ENCODE results near the gene OR2AJ1. TPM values are rescaled to one million over a fixed set of nuclear protein-coding genes. Genes with fewer than 3 reads are reported as not detected.

The OR2AJ1 gene, protein sequence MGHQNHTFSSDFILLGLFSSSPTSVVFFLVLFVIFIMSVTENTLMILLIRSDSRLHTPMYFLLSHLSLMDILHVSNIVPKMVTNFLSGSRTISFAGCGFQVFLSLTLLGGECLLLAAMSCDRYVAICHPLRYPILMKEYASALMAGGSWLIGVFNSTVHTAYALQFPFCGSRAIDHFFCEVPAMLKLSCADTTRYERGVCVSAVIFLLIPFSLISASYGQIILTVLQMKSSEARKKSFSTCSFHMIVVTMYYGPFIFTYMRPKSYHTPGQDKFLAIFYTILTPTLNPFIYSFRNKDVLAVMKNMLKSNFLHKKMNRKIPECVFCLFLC
- total RNA-seq (not detected), polyA plus RNA-seq (ENCODE audit: insufficient read length in 6 of 6) (not detected)
- long read RNA-seq, donor 1 = 0 reads
- long read RNA-seq, donor 2 = 0 reads
- long read RNA-seq, donor 3 = 0 reads
- long read RNA-seq, donor 4 = 0 reads
- long read RNA-seq, donor 5 = 0 reads
- long read RNA-seq, donor 6 = 0 reads
- long read RNA-seq, donor 7 = 0 reads
- long read RNA-seq, donor 8 = 0 reads
- long read RNA-seq, donor 9 = 0 reads
- long read RNA-seq, donor 10 = 0 reads
- long read RNA-seq, donor 11 = 0 reads
- long read RNA-seq, donor 12 = 0 reads

GRCh38 chr1:247924868-247925267, at the start of gene OR2AJ1:
OR2AJ1 (plus strand) TSS chr1:247924889; CDS start chr1:247933769, 8,880 bp downstream.
- Histone ChIP-seq H3K36me3 (no peaks in the 10 kb centered on the region), H3K27ac (no peak within 1 kb of the TSS), H3K9me3 (no peaks in the 10 kb centered on the region), H3K27me3 (no peaks in the 10 kb centered on the region), H3K4me3 (no peak within 1 kb of the TSS), H3K4me1 (no peaks in the 10 kb centered on the region)
- intact Hi-C loops (cut with DNase I) = no loop called here
- DNase-seq (no peak), ATAC-seq (no peak)
- TF ChIP-seq, protein P1, sequence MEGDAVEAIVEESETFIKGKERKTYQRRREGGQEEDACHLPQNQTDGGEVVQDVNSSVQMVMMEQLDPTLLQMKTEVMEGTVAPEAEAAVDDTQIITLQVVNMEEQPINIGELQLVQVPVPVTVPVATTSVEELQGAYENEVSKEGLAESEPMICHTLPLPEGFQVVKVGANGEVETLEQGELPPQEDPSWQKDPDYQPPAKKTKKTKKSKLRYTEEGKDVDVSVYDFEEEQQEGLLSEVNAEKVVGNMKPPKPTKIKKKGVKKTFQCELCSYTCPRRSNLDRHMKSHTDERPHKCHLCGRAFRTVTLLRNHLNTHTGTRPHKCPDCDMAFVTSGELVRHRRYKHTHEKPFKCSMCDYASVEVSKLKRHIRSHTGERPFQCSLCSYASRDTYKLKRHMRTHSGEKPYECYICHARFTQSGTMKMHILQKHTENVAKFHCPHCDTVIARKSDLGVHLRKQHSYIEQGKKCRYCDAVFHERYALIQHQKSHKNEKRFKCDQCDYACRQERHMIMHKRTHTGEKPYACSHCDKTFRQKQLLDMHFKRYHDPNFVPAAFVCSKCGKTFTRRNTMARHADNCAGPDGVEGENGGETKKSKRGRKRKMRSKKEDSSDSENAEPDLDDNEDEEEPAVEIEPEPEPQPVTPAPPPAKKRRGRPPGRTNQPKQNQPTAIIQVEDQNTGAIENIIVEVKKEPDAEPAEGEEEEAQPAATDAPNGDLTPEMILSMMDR (IDR thresholded peaks at IDR 0.05) = no peak

DNA sequence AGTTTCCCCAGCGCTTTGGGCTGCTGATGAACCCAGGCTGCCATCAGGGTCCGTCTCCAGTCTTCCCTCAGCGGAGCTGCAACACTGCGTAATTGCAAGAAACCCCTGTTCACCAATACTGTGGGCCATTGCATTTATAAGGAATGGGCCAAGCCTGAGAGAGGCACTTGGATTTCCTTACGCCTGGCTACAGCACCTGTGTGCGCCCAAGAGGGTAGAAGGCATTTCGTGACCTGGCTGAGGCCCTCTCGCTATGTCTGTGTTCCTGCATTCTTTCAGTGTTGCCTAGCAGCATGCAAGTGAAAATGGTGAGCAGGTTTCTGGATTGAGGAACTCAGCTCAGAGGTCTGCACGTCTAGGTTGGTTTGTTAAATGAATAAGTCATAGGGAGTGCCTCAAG, 41.3 kb upstream of the OR2AJ1 start:
- ATAC-seq = no peak
- Histone ChIP-seq H3K4me1 (no peaks in the 10 kb centered on the region), H3K27ac (no peak overlapping the region), H3K9me3 (no peaks in the 10 kb centered on the region), H3K4me3 (no peak overlapping the region), H3K27me3 (no peaks in the 10 kb centered on the region), H3K36me3 (no peaks in the 10 kb centered on the region)
- DNase-seq = no peak
- TF ChIP-seq, protein P1 (IDR thresholded peaks at IDR 0.05) = no peak
- intact Hi-C loops (cut with DNase I) = no loop called here

GRCh38 chr1:247884797-247885413, 39.8 kb upstream of the OR2AJ1 start:
- Histone ChIP-seq H3K9me3 (no peaks in the 10 kb centered on the region), H3K36me3 (no peaks in the 10 kb centered on the region), H3K27me3 (no peaks in the 10 kb centered on the region), H3K4me3 (no peak overlapping the region), H3K27ac (no peak overlapping the region), H3K4me1 (no peaks in the 10 kb centered on the region)
- TF ChIP-seq, protein P1 (IDR thresholded peaks at IDR 0.05) = no peak
- ATAC-seq = no peak
- intact Hi-C loops (cut with DNase I) = no loop called here
- DNase-seq = no peak

- no peaks in the 10 kb centered on the region for H3K27me3 ChIP-seq
- H3K4me1 ChIP-seq = no peaks in the 10 kb centered on the region
- peaks cover 0 to 1% of the 10 kb centered on the region in 2 donors for H3K9me3 ChIP-seq
- H3K36me3 ChIP-seq = no peaks in the 10 kb centered on the region
- no peak within 1 kb of the TSS for H3K4me3 ChIP-seq
- TF ChIP-seq, protein P1 (IDR thresholded peaks at IDR 0.05) = no peak
- intact Hi-C loops (cut with DNase I) = no loop called here
- DNase-seq (no peak), ATAC-seq (no peak)
- H3K27ac ChIP-seq = no peak within 1 kb of the TSS
Observed at GRCh38 chr1:247895163-247895637, 29.5 kb upstream of the OR2AJ1 start, which contains the start of gene OR2W3. OR2W3 (plus strand) TSS chr1:247895587; CDS start chr1:247895587, 0 bp downstream.

DNA sequence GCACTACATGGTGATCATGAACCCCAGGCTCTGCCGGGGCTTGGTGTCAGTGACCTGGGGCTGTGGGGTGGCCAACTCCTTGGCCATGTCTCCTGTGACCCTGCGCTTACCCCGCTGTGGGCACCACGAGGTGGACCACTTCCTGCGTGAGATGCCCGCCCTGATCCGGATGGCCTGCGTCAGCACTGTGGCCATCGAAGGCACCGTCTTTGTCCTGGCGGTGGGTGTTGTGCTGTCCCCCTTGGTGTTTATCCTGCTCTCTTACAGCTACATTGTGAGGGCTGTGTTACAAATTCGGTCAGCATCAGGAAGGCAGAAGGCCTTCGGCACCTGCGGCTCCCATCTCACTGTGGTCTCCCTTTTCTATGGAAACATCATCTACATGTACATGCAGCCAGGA, 28.7 kb upstream of the OR2AJ1 start:
- no peak for ATAC-seq
- intact Hi-C loops (cut with DNase I) = no loop called here

More for the DNA sequence above, 28.7 kb upstream of the OR2AJ1 start:
- Histone ChIP-seq H3K4me3 (no peak overlapping the region), H3K4me1 (no peaks in the 10 kb centered on the region), H3K27me3 (no peaks in the 10 kb centered on the region), H3K27ac (no peak overlapping the region), H3K9me3 (peaks cover 0 to 1% of the 10 kb centered on the region in 2 donors), H3K36me3 (no peaks in the 10 kb centered on the region)
- TF ChIP-seq, protein P1 (IDR thresholded peaks at IDR 0.05) = no peak
- no peak for DNase-seq

All from left lung (tissue), 14 donors.